ENCODE data around the gene CHRM2.

DNA sequence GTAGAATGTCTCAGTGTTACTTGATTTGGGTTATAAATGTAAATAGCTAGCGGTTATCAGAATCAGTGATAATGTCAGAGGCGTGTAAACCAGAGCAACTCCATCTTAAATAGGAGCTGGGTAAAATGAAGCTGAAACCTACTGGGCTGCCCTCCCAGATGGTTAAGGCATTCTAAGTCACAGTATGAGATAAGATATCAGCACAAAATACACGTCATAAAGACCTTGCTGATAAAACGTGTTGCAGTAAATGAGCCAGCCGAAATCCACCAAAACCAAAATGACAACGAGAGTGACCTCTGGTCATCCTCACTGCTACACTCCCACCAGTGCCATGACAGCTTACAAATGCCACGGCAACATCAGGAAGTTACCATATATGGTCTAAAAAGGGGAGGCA lies 172.3 kb downstream of the CHRM2 start:
- TF ChIP-seq, protein P1, sequence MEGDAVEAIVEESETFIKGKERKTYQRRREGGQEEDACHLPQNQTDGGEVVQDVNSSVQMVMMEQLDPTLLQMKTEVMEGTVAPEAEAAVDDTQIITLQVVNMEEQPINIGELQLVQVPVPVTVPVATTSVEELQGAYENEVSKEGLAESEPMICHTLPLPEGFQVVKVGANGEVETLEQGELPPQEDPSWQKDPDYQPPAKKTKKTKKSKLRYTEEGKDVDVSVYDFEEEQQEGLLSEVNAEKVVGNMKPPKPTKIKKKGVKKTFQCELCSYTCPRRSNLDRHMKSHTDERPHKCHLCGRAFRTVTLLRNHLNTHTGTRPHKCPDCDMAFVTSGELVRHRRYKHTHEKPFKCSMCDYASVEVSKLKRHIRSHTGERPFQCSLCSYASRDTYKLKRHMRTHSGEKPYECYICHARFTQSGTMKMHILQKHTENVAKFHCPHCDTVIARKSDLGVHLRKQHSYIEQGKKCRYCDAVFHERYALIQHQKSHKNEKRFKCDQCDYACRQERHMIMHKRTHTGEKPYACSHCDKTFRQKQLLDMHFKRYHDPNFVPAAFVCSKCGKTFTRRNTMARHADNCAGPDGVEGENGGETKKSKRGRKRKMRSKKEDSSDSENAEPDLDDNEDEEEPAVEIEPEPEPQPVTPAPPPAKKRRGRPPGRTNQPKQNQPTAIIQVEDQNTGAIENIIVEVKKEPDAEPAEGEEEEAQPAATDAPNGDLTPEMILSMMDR (IDR thresholded peaks at IDR 0.05), result no peak
- TF ChIP-seq EP300 (IDR thresholded peaks at IDR 0.05; ENCODE audit: low read depth) (no peak), POLR2A (IDR thresholded peaks at IDR 0.05) (no peak), POLR2AphosphoS5 (IDR thresholded peaks at IDR 0.05) (no peak)
